ENCODE measurements around the gene SYT9. TPM values are rescaled to one million over a fixed set of nuclear protein-coding genes. Genes with fewer than 3 reads are reported as not detected.
"Not testable (repeated sequence)": the region's sequence is repeated elsewhere in the genome, so short reads cannot be mapped to it uniquely, and the experiment has no call there.

SYT9 gene
- total RNA-seq, 4 donors from 2014 or later, result 0.14 to 0.16 TPM; not detected in 2

- no peaks in the 10 kb centered on the region for H3K36me3 ChIP-seq
- in situ Hi-C loops (cut with MboI; ENCODE audit: low pct_ligation_motif_present in 1 of 4, low pct_unique_long_range_greater_than_20kb in 1 of 4, low sequenced_read_pairs in 3 of 4) (no loop called here), intact Hi-C loops (cut with DNase I; ENCODE audit: low total_unique reads) (no loop called here)
- WGBS, 2 donors (ENCODE audit: low coverage in 1 of 2), result 50% methylated on average over 1 of the region's 1 CpG; no CpG with 5 or more reads in 1 of the 2 donors
- H3K27me3 ChIP-seq, result no peaks in the 10 kb centered on the region
- no peaks in the 10 kb centered on the region for H3K9me3 ChIP-seq
- no peak for DNase-seq
- no peak for TF ChIP-seq CTCF (IDR thresholded peaks at IDR 0.05)
- no peak for TF ChIP-seq EP300 (IDR thresholded peaks at IDR 0.05; ENCODE audit: low read depth)
- TF ChIP-seq POLR2A (IDR thresholded peaks at IDR 0.05), result no peak
- no peak for TF ChIP-seq POLR2AphosphoS5 (IDR thresholded peaks at IDR 0.05)
- H3K4me3 ChIP-seq, result no peak overlapping the region
- H3K27ac ChIP-seq, result no peak overlapping the region
- no peaks in the 10 kb centered on the region for H3K4me1 ChIP-seq
These were observed 80.7 kb downstream of the SYT9 start for GRCh38 chr11:7332451-7332850.

DNA sequence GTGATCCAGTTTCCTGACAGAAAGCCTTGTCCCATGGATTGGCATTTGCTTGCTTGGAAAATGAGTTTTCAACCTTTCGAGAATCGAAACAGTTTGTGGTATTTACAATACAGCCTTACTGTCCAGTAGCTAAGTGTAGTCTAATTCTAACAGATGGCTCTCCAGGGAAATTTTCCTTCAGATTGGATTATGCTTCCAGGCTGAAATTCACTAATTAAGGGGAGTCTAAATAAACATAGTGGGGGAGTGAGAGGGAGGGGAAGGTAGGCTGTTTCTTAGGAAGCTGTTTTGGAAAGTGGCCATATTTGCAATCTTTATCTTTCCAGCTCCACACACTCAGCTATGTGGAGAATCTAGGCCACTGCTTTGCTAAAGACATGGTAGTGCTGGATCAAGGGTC is 81.3 kb downstream of the SYT9 start:
- intact Hi-C loops (cut with DNase I; ENCODE audit: low total_unique reads), result no loop called here
- H3K27me3 ChIP-seq, result no peaks in the 10 kb centered on the region
- 73 to 79% methylated on average over 2 of the region's 2 CpGs for WGBS, 2 donors (ENCODE audit: low coverage in 1 of 2)
- no peaks in the 10 kb centered on the region for H3K9me3 ChIP-seq
- DNase-seq, result no peak
- H3K27ac ChIP-seq, result no peak overlapping the region
- TF ChIP-seq POLR2AphosphoS5 (IDR thresholded peaks at IDR 0.05) (no peak), EP300 (IDR thresholded peaks at IDR 0.05; ENCODE audit: low read depth) (no peak), POLR2A (IDR thresholded peaks at IDR 0.05) (no peak), CTCF (IDR thresholded peaks at IDR 0.05) (no peak)
- H3K4me3 ChIP-seq, result no peak overlapping the region
- in situ Hi-C loops (cut with MboI; ENCODE audit: low pct_ligation_motif_present in 1 of 4, low pct_unique_long_range_greater_than_20kb in 1 of 4, low sequenced_read_pairs in 3 of 4), result no loop called here
- no peaks in the 10 kb centered on the region for H3K4me1 ChIP-seq
- no peaks in the 10 kb centered on the region for H3K36me3 ChIP-seq

DNA sequence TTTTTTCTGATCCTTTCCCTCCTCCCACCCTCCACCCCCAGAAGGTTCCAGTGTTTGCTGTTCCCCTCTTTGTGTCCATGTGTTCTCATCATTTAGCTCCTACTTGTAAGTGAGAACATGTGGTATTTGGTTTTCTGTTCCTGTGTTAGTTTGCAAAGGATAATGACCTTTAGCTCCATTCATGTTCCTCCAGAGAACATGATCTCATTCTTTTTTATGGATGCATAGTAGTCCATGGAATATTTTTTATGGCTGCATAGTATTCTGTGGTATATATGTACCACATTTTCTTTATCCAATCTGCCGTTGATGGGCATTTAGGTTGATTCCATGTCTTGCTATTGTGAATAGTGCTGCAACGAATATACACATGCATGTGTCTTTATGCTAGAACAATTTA is 83.7 kb downstream of the SYT9 start:
- H3K27ac ChIP-seq; DNase-seq; H3K27me3 ChIP-seq; H3K9me3 ChIP-seq; intact Hi-C loops (cut with DNase I; ENCODE audit: low total_unique reads); H3K36me3 ChIP-seq; H3K4me3 ChIP-seq; H3K4me1 ChIP-seq; in situ Hi-C loops (cut with MboI; ENCODE audit: low pct_ligation_motif_present in 1 of 4, low pct_unique_long_range_greater_than_20kb in 1 of 4, low sequenced_read_pairs in 3 of 4): not testable (repeated sequence)
- WGBS, 2 donors (ENCODE audit: low coverage in 1 of 2), result 70 to 76% methylated on average over 2 of the region's 2 CpGs

- no peak for DNase-seq
- Histone ChIP-seq H3K4me1 (no peaks in the 10 kb centered on the region), H3K27me3 (no peaks in the 10 kb centered on the region), H3K4me3 (no peak overlapping the region), H3K9me3 (no peaks in the 10 kb centered on the region), H3K27ac (no peak overlapping the region), H3K36me3 (no peaks in the 10 kb centered on the region)
- in situ Hi-C loops (cut with MboI; ENCODE audit: low pct_ligation_motif_present in 1 of 4, low pct_unique_long_range_greater_than_20kb in 1 of 4, low sequenced_read_pairs in 3 of 4), result no loop called here
- intact Hi-C loops (cut with DNase I; ENCODE audit: low total_unique reads), result no loop called here
- TF ChIP-seq POLR2AphosphoS5 (IDR thresholded peaks at IDR 0.05) (no peak), CTCF (IDR thresholded peaks at IDR 0.05) (no peak), POLR2A (IDR thresholded peaks at IDR 0.05) (no peak), EP300 (IDR thresholded peaks at IDR 0.05; ENCODE audit: low read depth) (no peak)
- WGBS, 2 donors (ENCODE audit: low coverage in 1 of 2), result 63 to 64% methylated on average over 2 of the region's 2 CpGs
These were observed 89.8 kb downstream of the SYT9 start for GRCh38 chr11:7341551-7341950.
